HepG2 (cell line): Measurements from ENCODE around the gene MLX. TPM values are rescaled to one million over a fixed set of nuclear protein-coding genes. Genes with fewer than 3 reads are reported as not detected.

Source experiments
- ADNP ChIP-seq: sonication (generic); formaldehyde crosslinking; IDR thresholded peaks from 2 replicates; pipeline ENCODE4 v1.4.0; 2020; ENCODE audit warnings: missing genetic modification reagents
- AGO1 ChIP-seq: fragments of 200-400 bp; formaldehyde crosslinking; IDR thresholded peaks from 2 replicates; pipeline ENCODE4 v1.6.1; 2017; ENCODE audit warnings: mild to moderate bottlenecking, low read depth, low read length, moderate library complexity; ENCODE audit not compliant: poor library complexity, severe bottlenecking
- ATF7-NPFF ChIP-seq: sonication (generic); formaldehyde crosslinking; IDR thresholded peaks from 2 replicates; pipeline ENCODE4 v1.8.1; 2023; ENCODE audit warnings: mild to moderate bottlenecking, low read depth, missing genetic modification reagents, moderate library complexity
- EP300 ChIP-seq, 3 experiments: sonication (generic) in 1 of 3; formaldehyde crosslinking in 1 of 3; IDR thresholded peaks; 2 replicates each; pipeline versions ENCODE4 v1.5.1 to v1.6.1; 2011 to 2020; ENCODE audit warnings: low read depth in 2 of 3, low read length in 2 of 3, borderline replicate concordance in 1 of 3, improper control_type of control experiment in 1 of 3, mild to moderate bottlenecking in 1 of 3, missing genetic modification reagents in 1 of 3, moderate library complexity in 1 of 3
- FOXP1 ChIP-seq, 2 experiments: fragments of 450-650 bp in 1 of 2; IDR thresholded peaks; 2 replicates each; pipeline ENCODE4 v1.6.1; 2017 to 2018; ENCODE audit warnings: antibody characterized with exemption in 1 of 2
- GATAD2A ChIP-seq: IDR thresholded peaks from 2 replicates; pipeline ENCODE4 v1.6.1; 2016
- HES4 ChIP-seq: sonication (generic); formaldehyde crosslinking; IDR thresholded peaks from 2 replicates; pipeline ENCODE4 v1.9.0; 2021; ENCODE audit warnings: mild to moderate bottlenecking, missing genetic modification reagents, borderline replicate concordance
- HNF1A ChIP-seq, 2 experiments: sonication (generic) in 1 of 2; formaldehyde crosslinking in 1 of 2; IDR thresholded peaks; 2 replicates each; pipeline versions ENCODE4 v1.4.0 to v1.6.1; 2016 to 2020; ENCODE audit warnings: borderline replicate concordance in 1 of 2, low read depth in 1 of 2, mild to moderate bottlenecking in 1 of 2, missing genetic modification reagents in 1 of 2
- ISL2 ChIP-seq: sonication (generic); formaldehyde crosslinking; IDR thresholded peaks from 2 replicates; pipeline ENCODE4 v1.5.0; 2020; ENCODE audit warnings: missing genetic modification reagents
- KDM3A ChIP-seq: IDR thresholded peaks from 2 replicates; pipeline ENCODE4 v1.6.1; 2018; ENCODE audit warnings: low read depth, missing compliant biosample characterization
- MED13 ChIP-seq: sonication (generic); formaldehyde crosslinking; IDR thresholded peaks from 2 replicates; pipeline ENCODE4 v1.5.0; 2020; ENCODE audit warnings: missing genetic modification reagents
- NR2C2 ChIP-seq: sonication (generic); formaldehyde crosslinking; IDR thresholded peaks from 2 replicates; pipeline ENCODE4 v1.4.0; 2020; ENCODE audit warnings: missing genetic modification reagents, mild to moderate bottlenecking, moderate library complexity, borderline replicate concordance
- PAX8 ChIP-seq: sonication (generic); formaldehyde crosslinking; IDR thresholded peaks from 2 replicates; pipeline ENCODE4 v1.8.0; 2022; ENCODE audit warnings: mild to moderate bottlenecking, missing genetic modification reagents, borderline replicate concordance
- PREB ChIP-seq: sonication (generic); formaldehyde crosslinking; IDR thresholded peaks from 2 replicates; pipeline ENCODE4 v1.4.0; 2020; ENCODE audit warnings: missing genetic modification reagents
- WIZ ChIP-seq: sonication (generic); formaldehyde crosslinking; IDR thresholded peaks from 2 replicates; pipeline ENCODE4 v1.5.1; 2020; ENCODE audit warnings: mild to moderate bottlenecking, missing genetic modification reagents
- ZHX1 ChIP-seq: sonication (generic); formaldehyde crosslinking; IDR thresholded peaks from 2 replicates; pipeline ENCODE4 v1.8.1; 2022; ENCODE audit warnings: low read depth, mild to moderate bottlenecking, missing genetic modification reagents
- ZNF503 ChIP-seq: sonication (generic); formaldehyde crosslinking; IDR thresholded peaks from 2 replicates; pipeline ENCODE4 v1.4.0; 2020; ENCODE audit warnings: missing genetic modification reagents
- ZNF605 ChIP-seq: sonication (generic); formaldehyde crosslinking; IDR thresholded peaks from 2 replicates; pipeline ENCODE4 v1.8.0; 2022; ENCODE audit warnings: mild to moderate bottlenecking, missing genetic modification reagents
- polyA plus RNA-seq, 8 experiments: library from polyadenylated mRNA; depleted of rRNA in 3 of 8; stranded (reverse) in 7 of 8; unstranded in 1 of 8; fragments of >200 nt; fragmentation: Illumina TruSeq in 4 of 8; extraction: Trizol in 4 of 8; gene quantifications; 2 replicates each; pipeline versions ENCODE4 v1.2.1 to v1.2.3, GENCODE V29; 2011 to 2016; ENCODE audit warnings: low read depth in 4 of 8, missing spikeins in 1 of 8, mixed read lengths in 1 of 8; ENCODE audit not compliant: insufficient read depth in 1 of 8
- total RNA-seq, 5 experiments: library from RNA; depleted of rRNA; stranded (reverse); fragments of >200 nt; fragmentation: Illumina TruSeq; extraction: Trizol; gene quantifications; 2 replicates each; pipeline ENCODE4 v1.2.3, GENCODE V29; 2016; ENCODE audit warnings: low read depth in 1 of 5

The MLX gene
- total and polyA plus RNA-seq, 2 of the 13 experiments (the other 11 are each of a cell fraction or from before 2014, with no cell fraction given): 38.9 to 74.4 TPM

DNA sequence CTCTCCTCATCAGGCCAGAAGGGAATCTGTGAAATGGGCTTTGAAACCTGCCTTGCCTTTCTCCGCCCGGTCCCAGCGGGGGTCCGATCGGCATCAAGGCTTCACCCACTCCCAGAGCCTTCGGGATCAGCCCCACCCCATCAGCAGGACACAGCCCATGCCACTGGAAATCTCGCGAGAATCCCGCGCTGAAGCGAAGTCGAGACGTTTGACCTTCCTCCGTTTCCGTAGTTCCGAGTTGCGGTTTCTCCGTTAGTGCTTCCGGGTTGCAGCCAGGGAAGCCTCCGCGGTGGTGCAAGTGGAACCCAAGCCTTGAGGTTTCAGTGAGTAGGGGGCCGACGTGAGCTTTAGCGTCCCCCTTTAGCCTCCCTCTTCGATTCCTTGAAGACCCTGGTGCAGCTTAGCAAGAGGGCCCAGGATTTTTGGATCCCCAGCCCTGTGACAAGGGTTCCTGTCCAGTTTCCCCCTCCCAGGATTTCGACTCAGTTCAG lies 5.0 kb upstream of the MLX start, which contains the start of gene COASY (continued):
- TF ChIP-seq WIZ (0 out of 2 replicates have a peak, but pooled peaks have one; percentile 11), ADNP (CRISPR knock-in tag) (no peak; the same call in 1 of the 2 replicates), PAX8 (CRISPR knock-in tag) (0 out of 2 replicates have a peak, but pooled peaks have one; percentile 13), PREB (CRISPR knock-in tag) (no peak), GATAD2A (CRISPR knock-in tag) (peak; percentile 78; the same call in 1 of the 2 replicates), HES4 (CRISPR knock-in tag) (peak; percentile 35; the same call in 1 of the 2 replicates), ATF7-NPFF (CRISPR knock-in tag) (peak; percentile 13), ZHX1 (0 out of 2 replicates have a peak, but pooled peaks have one; percentile 55), AGO1 (no peak), EP300 (IDR thresholded peaks at IDR 0.05; ENCODE audit: low read depth in 2 of 2, low read length in 2 of 2) (peak in 1 of 2 experiments; percentile 70; a peak in 1 of 4 replicates), EP300 (CRISPR knock-in tag; IDR thresholded peaks at IDR 0.05; ENCODE audit: borderline replicate concordance) (peak; percentile 37; the same call in 1 of the 2 replicates), KDM3A (CRISPR knock-in tag) (peak; percentile 17; the same call in 1 of the 2 replicates), NR2C2 (CRISPR knock-in tag) (peak; percentile 100), ZNF503 (CRISPR knock-in tag) (no peak; the same call in 1 of the 2 replicates), HNF1A (IDR thresholded peaks at IDR 0.05; ENCODE audit: low read depth) (peak; percentile 66), HNF1A (CRISPR knock-in tag; IDR thresholded peaks at IDR 0.05; ENCODE audit: borderline replicate concordance) (peak; percentile 53; the same call in 1 of the 2 replicates), FOXP1 (IDR thresholded peaks at IDR 0.05) (no peak), FOXP1 (CRISPR knock-in tag; IDR thresholded peaks at IDR 0.05) (peak; percentile 37; the same call in 1 of the 2 replicates), ZNF605 (CRISPR knock-in tag) (peak; percentile 99), MED13 (CRISPR knock-in tag) (peak; percentile 83; the same call in 1 of the 2 replicates), ISL2 (CRISPR knock-in tag) (peak; percentile 84)
